Duodenal mucosa (tissue), 2 donors: Measurements from ENCODE around the gene GALNT14.

Experiments used
- H3K27ac ChIP-seq: one replicate; pipeline ENCODE4 v1.7.0; 2013; ENCODE audit warnings: low read depth, low read length
- H3K27me3 ChIP-seq, 2 donors: one replicate each; pipeline ENCODE4 v1.7.0; 2013; ENCODE audit warnings: low read length in 2 of 2, control low read depth in 1 of 2; ENCODE audit not compliant: insufficient read depth in 2 of 2, control insufficient read depth in 1 of 2
- H3K36me3 ChIP-seq, 2 donors: one replicate each; pipeline ENCODE4 v1.7.0; 2013; ENCODE audit warnings: low read length in 2 of 2, control low read depth in 1 of 2; ENCODE audit not compliant: insufficient read depth in 2 of 2, control insufficient read depth in 1 of 2
- H3K4me1 ChIP-seq, 2 donors: one replicate each; pipeline ENCODE4 v1.7.0; 2013; ENCODE audit warnings: low read length in 2 of 2, control low read depth in 1 of 2; ENCODE audit not compliant: insufficient read depth in 2 of 2, control insufficient read depth in 1 of 2
- H3K4me3 ChIP-seq, 2 donors: one replicate each; pipeline ENCODE4 v1.7.0; 2013; ENCODE audit warnings: low read length in 2 of 2, low read depth in 1 of 2
- H3K9ac ChIP-seq, 2 donors: one replicate each; pipeline ENCODE4 v1.7.0; 2013; ENCODE audit warnings: low read length in 2 of 2, low read depth in 1 of 2
- H3K9me3 ChIP-seq, 2 donors: one replicate each; pipeline ENCODE4 v1.7.0; 2013; ENCODE audit warnings: low read length in 2 of 2, control low read depth in 1 of 2; ENCODE audit not compliant: control insufficient read depth in 1 of 2

GALNT14 gene

GRCh38 chr2:31058096-31059035 lies 79.9 kb downstream of the GALNT14 start:
- Histone ChIP-seq H3K9ac (no peak overlapping the region), H3K4me1 (peaks cover 21 to 26% of the 10 kb centered on the region in 2 donors), H3K36me3 (no peaks in the 10 kb centered on the region), H3K9me3 (no peaks in the 10 kb centered on the region), H3K27ac (no peak overlapping the region), H3K4me3 (no peak overlapping the region), H3K27me3 (no peaks in the 10 kb centered on the region)

GRCh38 chr2:31057691-31058090 lies 80.5 kb downstream of the GALNT14 start:
- H3K9me3 ChIP-seq: no peaks in the 10 kb centered on the region
- H3K36me3 ChIP-seq: no peaks in the 10 kb centered on the region
- H3K4me1 ChIP-seq: peaks cover 21 to 26% of the 10 kb centered on the region in 2 donors
- no peaks in the 10 kb centered on the region for H3K27me3 ChIP-seq
- H3K4me3 ChIP-seq: no peak overlapping the region
- no peak overlapping the region for H3K27ac ChIP-seq
- no peak overlapping the region for H3K9ac ChIP-seq

- H3K4me3 ChIP-seq: no peak overlapping the region
- H3K27me3 ChIP-seq: no peaks in the 10 kb centered on the region
- H3K4me1 ChIP-seq: peaks cover 26 to 33% of the 10 kb centered on the region in 2 donors
- H3K9me3 ChIP-seq: no peaks in the 10 kb centered on the region
- H3K36me3 ChIP-seq: no peaks in the 10 kb centered on the region
- no peak overlapping the region for H3K9ac ChIP-seq
- H3K27ac ChIP-seq: no peak overlapping the region
Observed at GRCh38 chr2:31055938-31056337, 82.3 kb downstream of the GALNT14 start.

GRCh38 chr2:31054842-31055388 lies 83.3 kb downstream of the GALNT14 start:
- H3K4me3 ChIP-seq: no peak overlapping the region
- no peaks in the 10 kb centered on the region for H3K36me3 ChIP-seq
- H3K27me3 ChIP-seq: no peaks in the 10 kb centered on the region
- peaks cover 17 to 26% of the 10 kb centered on the region in 2 donors for H3K4me1 ChIP-seq
- no peak overlapping the region for H3K9ac ChIP-seq
- H3K9me3 ChIP-seq: no peaks in the 10 kb centered on the region
- H3K27ac ChIP-seq: no peak overlapping the region

GRCh38 chr2:31053929-31054782 lies 84.1 kb downstream of the GALNT14 start:
- Histone ChIP-seq H3K9me3 (no peaks in the 10 kb centered on the region), H3K27ac (no peak overlapping the region), H3K4me1 (peaks cover 15 to 25% of the 10 kb centered on the region in 2 donors), H3K9ac (no peak overlapping the region), H3K4me3 (no peak overlapping the region), H3K27me3 (no peaks in the 10 kb centered on the region), H3K36me3 (no peaks in the 10 kb centered on the region)

- no peak overlapping the region for H3K4me3 ChIP-seq
- no peaks in the 10 kb centered on the region for H3K27me3 ChIP-seq
- no peaks in the 10 kb centered on the region for H3K36me3 ChIP-seq
- no peak overlapping the region for H3K9ac ChIP-seq
- peaks cover 10 to 25% of the 10 kb centered on the region in 2 donors for H3K4me1 ChIP-seq
- no peaks in the 10 kb centered on the region for H3K9me3 ChIP-seq
- no peak overlapping the region for H3K27ac ChIP-seq
Observed at GRCh38 chr2:31052284-31052683, 86.0 kb downstream of the GALNT14 start.

GRCh38 chr2:31051258-31052140 lies 86.7 kb downstream of the GALNT14 start:
- Histone ChIP-seq H3K9me3 (no peaks in the 10 kb centered on the region), H3K36me3 (no peaks in the 10 kb centered on the region), H3K9ac (no peak overlapping the region), H3K27me3 (no peaks in the 10 kb centered on the region), H3K4me1 (peaks cover 10 to 25% of the 10 kb centered on the region in 2 donors), H3K27ac (no peak overlapping the region), H3K4me3 (no peak overlapping the region)

- H3K4me3 ChIP-seq: no peak overlapping the region
- H3K9me3 ChIP-seq: no peaks in the 10 kb centered on the region
- H3K36me3 ChIP-seq: no peaks in the 10 kb centered on the region
- peaks cover 3 to 16% of the 10 kb centered on the region in 2 donors for H3K4me1 ChIP-seq
- H3K27ac ChIP-seq: no peak overlapping the region
- no peak overlapping the region for H3K9ac ChIP-seq
- H3K27me3 ChIP-seq: no peaks in the 10 kb centered on the region
Observed at GRCh38 chr2:31049916-31050588, 88.2 kb downstream of the GALNT14 start.

- peaks cover 0 to 15% of the 10 kb centered on the region in 2 donors for H3K4me1 ChIP-seq
- no peak overlapping the region for H3K27ac ChIP-seq
- H3K9ac ChIP-seq: no peak overlapping the region
- H3K4me3 ChIP-seq: no peak overlapping the region
- no peaks in the 10 kb centered on the region for H3K9me3 ChIP-seq
- no peaks in the 10 kb centered on the region for H3K36me3 ChIP-seq
- H3K27me3 ChIP-seq: no peaks in the 10 kb centered on the region
Observed at GRCh38 chr2:31049264-31049663, 89.0 kb downstream of the GALNT14 start.
